H9 (cell line): Measurements from ENCODE around the gene MYOCD. TPM values are rescaled to one million over a fixed set of nuclear protein-coding genes. Genes with fewer than 3 reads are reported as not detected.

Experiments used
- DNase-seq: peaks from one replicate; pipeline ENCODE4 v3.0.0-alpha.2; 2017
- H2AFZ ChIP-seq: one replicate; pipeline ENCODE4 v1.6.1; 2013; ENCODE audit warnings: mild to moderate bottlenecking, low read length, control low read depth, moderate library complexity
- H2AK5ac ChIP-seq: 2 replicates; pipeline ENCODE4 v1.6.1; 2013; ENCODE audit warnings: low read length, control low read depth, mixed read lengths; ENCODE audit not compliant: insufficient read length
- H2BK120ac ChIP-seq: one replicate; pipeline ENCODE4 v1.6.1; 2013; ENCODE audit warnings: low read depth, mild to moderate bottlenecking, low read length, control low read depth, inconsistent platforms; ENCODE audit not compliant: poor library complexity, severe bottlenecking
- H2BK12ac ChIP-seq: 2 replicates; pipeline ENCODE4 v1.6.1; 2013; ENCODE audit warnings: low read length, control low read depth, mixed read lengths, low read depth; ENCODE audit not compliant: insufficient read length
- H2BK15ac ChIP-seq: 2 replicates; pipeline ENCODE4 v1.6.1; 2013; ENCODE audit warnings: low read depth, low read length, control low read depth
- H2BK20ac ChIP-seq: one replicate; pipeline ENCODE4 v1.6.1; 2013; ENCODE audit warnings: low read depth, mild to moderate bottlenecking, low read length, control low read depth, inconsistent platforms; ENCODE audit not compliant: poor library complexity, severe bottlenecking
- H2BK5ac ChIP-seq: 2 replicates; pipeline ENCODE4 v1.6.1; 2013; ENCODE audit warnings: low read length, control low read depth, mixed read lengths; ENCODE audit not compliant: insufficient read length
- H3K14ac ChIP-seq: 2 replicates; pipeline ENCODE4 v1.6.1; 2013; ENCODE audit warnings: low read length, control low read depth; ENCODE audit not compliant: insufficient read depth
- H3K18ac ChIP-seq: 2 replicates; pipeline ENCODE4 v1.6.1; 2013; ENCODE audit warnings: low read depth, mild to moderate bottlenecking, mixed read lengths, low read length, control low read depth; ENCODE audit not compliant: insufficient read length
- H3K23ac ChIP-seq: 2 replicates; pipeline ENCODE4 v1.6.1; 2013; ENCODE audit warnings: low read length, control low read depth, mixed read lengths, low read depth; ENCODE audit not compliant: insufficient read length
- H3K23me2 ChIP-seq: 2 replicates; pipeline ENCODE4 v1.6.1; 2013; ENCODE audit warnings: low read depth, mild to moderate bottlenecking, mixed read lengths, low read length, control low read depth; ENCODE audit not compliant: insufficient read length, poor library complexity, severe bottlenecking
- H3K27ac ChIP-seq: 2 replicates; pipeline ENCODE4 v1.5.1; 2013; ENCODE audit warnings: low read length, control low read depth, mixed read lengths, low read depth; ENCODE audit not compliant: insufficient read length
- H3K27me3 ChIP-seq: 2 replicates; pipeline ENCODE4 v1.6.1; 2013; ENCODE audit warnings: low read length, control low read depth, inconsistent platforms; ENCODE audit not compliant: insufficient read depth
- H3K4ac ChIP-seq: 2 replicates; pipeline ENCODE4 v1.6.1; 2013; ENCODE audit warnings: low read depth, mild to moderate bottlenecking, control low read depth, inconsistent platforms, low read length, moderate library complexity
- H3K4me1 ChIP-seq: 2 replicates; pipeline ENCODE4 v1.6.1; 2013; ENCODE audit warnings: low read length, control low read depth, inconsistent platforms; ENCODE audit not compliant: insufficient read depth
- H3K4me2 ChIP-seq: 2 replicates; pipeline ENCODE4 v1.6.1; 2013; ENCODE audit warnings: low read length, control low read depth, mixed read lengths; ENCODE audit not compliant: insufficient read length, insufficient read depth
- H3K56ac ChIP-seq: 2 replicates; pipeline ENCODE4 v1.6.1; 2013; ENCODE audit warnings: low read depth, mild to moderate bottlenecking, mixed read lengths, low read length, control low read depth; ENCODE audit not compliant: insufficient read length
- H3K79me1 ChIP-seq: 2 replicates; pipeline ENCODE4 v1.6.1; 2013; ENCODE audit warnings: low read depth, mild to moderate bottlenecking, moderate library complexity, low read length, control low read depth, inconsistent platforms; ENCODE audit not compliant: insufficient read depth, poor library complexity, severe bottlenecking
- H3K79me2 ChIP-seq: 2 replicates; pipeline ENCODE4 v1.6.1; 2013; ENCODE audit warnings: low read length, control low read depth, inconsistent platforms; ENCODE audit not compliant: insufficient read depth
- H3K9ac ChIP-seq: 2 replicates; pipeline ENCODE4 v1.6.1; 2013; ENCODE audit warnings: low read length, control low read depth, mixed read lengths; ENCODE audit not compliant: insufficient read length; ENCODE audit errors: extremely low read depth
- H3K9me3 ChIP-seq: one replicate; pipeline ENCODE4 v1.6.1; 2013; ENCODE audit warnings: low read depth, low read length, inconsistent platforms; ENCODE audit not compliant: control insufficient read depth
- H3T11ph ChIP-seq: one replicate; pipeline ENCODE4 v1.6.1; 2013; ENCODE audit warnings: mild to moderate bottlenecking, low read length, control low read depth, inconsistent platforms
- H4K20me1 ChIP-seq: one replicate; pipeline ENCODE4 v1.6.1; 2013; ENCODE audit not compliant: control insufficient read depth, insufficient read length, insufficient read depth
- H4K5ac ChIP-seq: 2 replicates; pipeline ENCODE4 v1.6.1; 2013; ENCODE audit warnings: low read depth, mild to moderate bottlenecking, mixed read lengths, low read length, control low read depth; ENCODE audit not compliant: insufficient read length
- H4K8ac ChIP-seq: replicated peaks from 2 replicates; pipeline ENCODE4 v1.6.1; 2013; ENCODE audit warnings: low read length, control low read depth, mixed read lengths, low read depth; ENCODE audit not compliant: insufficient read length
- H4K91ac ChIP-seq: 2 replicates; pipeline ENCODE4 v1.6.1; 2013; ENCODE audit warnings: low read depth, mild to moderate bottlenecking, moderate library complexity, mixed read lengths, low read length, control low read depth; ENCODE audit not compliant: insufficient read length
- H3K27ac Mint-ChIP-seq, 3 experiments: 2 replicates in 2 of 3; 3 replicates in 1 of 3; pipeline ENCODE4 v1.8.0; 2020 to 2021; ENCODE audit warnings: mixed read lengths in 3 of 3, mild to moderate bottlenecking in 1 of 3, moderate library complexity in 1 of 3
- H3K27me3 Mint-ChIP-seq: 2 replicates; pipeline ENCODE4 v1.8.0; 2021; ENCODE audit warnings: low read depth, mild to moderate bottlenecking, moderate library complexity, mixed read lengths
- H3K36me3 Mint-ChIP-seq, 3 experiments: 2 replicates in 2 of 3; 3 replicates in 1 of 3; pipeline ENCODE4 v1.8.0; 2020 to 2021; ENCODE audit warnings: low read depth in 3 of 3, mixed read lengths in 3 of 3; ENCODE audit not compliant: insufficient read depth in 1 of 3
- H3K4me1 Mint-ChIP-seq, 2 experiments: 2 replicates each; pipeline ENCODE4 v1.8.0; 2020; ENCODE audit warnings: mixed read lengths in 2 of 2
- H3K4me3 Mint-ChIP-seq, 2 experiments: 2 replicates in 1 of 2; 3 replicates in 1 of 2; pipeline ENCODE4 v1.8.0; 2020 to 2021; ENCODE audit warnings: mild to moderate bottlenecking in 2 of 2, mixed read lengths in 2 of 2, moderate library complexity in 1 of 2
- H3K9me3 Mint-ChIP-seq, 2 experiments: 2 replicates in 1 of 2; 3 replicates in 1 of 2; pipeline ENCODE4 v1.8.0; 2020; ENCODE audit warnings: mild to moderate bottlenecking in 2 of 2, mixed read lengths in 2 of 2, moderate library complexity in 1 of 2
- CTCF ChIP-seq: fragments of 200-600 bp; sonication (generic); conservative IDR thresholded peaks from 3 replicates; pipeline ENCODE4 v1.8.0; 2021; ENCODE audit warnings: antibody characterized with exemption, mild to moderate bottlenecking
- WGBS: extraction: QIAGEN DNeasy Blood & Tissue Kit; methylation state at CpG from one replicate; pipeline ENCODE4 v1.1.7; 2013; ENCODE audit warnings: missing lambda C conversion rate, low lambda C conversion rate, mixed read lengths; ENCODE audit not compliant: insufficient read length; ENCODE audit errors: extremely low coverage; 5-methylcytosine and 5-hydroxymethylcytosine counted together
- total RNA-seq: library from RNA; stranded (reverse); gene quantifications from 2 replicates; pipeline ENCODE4 v1.2.1, GENCODE V29; 2021

MYOCD gene
- total RNA-seq, 1 experiment from 2014 or later, result 0.17 TPM

- H3K4me1 Mint-ChIP-seq, result peaks cover 9 to 17% of the 10 kb centered on the region in 2 experiments
- H3K4me3 Mint-ChIP-seq, result no peak overlapping the region
- H3K36me3 Mint-ChIP-seq, result no peaks in the 10 kb centered on the region
Observed at GRCh38 chr17:12712941-12713340, 47.3 kb downstream of the MYOCD start.

More at GRCh38 chr17:12712941-12713340, 47.3 kb downstream of the MYOCD start:
- H3K79me2 ChIP-seq, result no peaks in the 10 kb centered on the region
- no peak overlapping the region for H3K4me2 ChIP-seq
- no peaks in the 10 kb centered on the region; a peak in 2 of 5 replicates for H3K9me3 Mint-ChIP-seq
- no peak overlapping the region for H2BK12ac ChIP-seq
- H2AFZ ChIP-seq, result no peak overlapping the region
- H4K5ac ChIP-seq, result no peak overlapping the region
- no peak overlapping the region for H3K56ac ChIP-seq
- no peaks in the 10 kb centered on the region for H3K9me3 ChIP-seq
- no peak overlapping the region for H3K23ac ChIP-seq
- H2BK15ac ChIP-seq, result no peak overlapping the region
- H3K9ac ChIP-seq, result no peak overlapping the region
- no peak for TF ChIP-seq CTCF
- no peak overlapping the region for H3K14ac ChIP-seq
- no peaks in the 10 kb centered on the region for H3K79me1 ChIP-seq
- no peak overlapping the region for H3T11ph ChIP-seq
- no peak for DNase-seq
- no peaks in the 10 kb centered on the region for H3K23me2 ChIP-seq
- peaks cover 12% of the 10 kb centered on the region; the same call in 1 of the 2 replicates for H3K4me1 ChIP-seq
- H4K8ac ChIP-seq, result no peak overlapping the region
- no peaks in the 10 kb centered on the region for H4K20me1 ChIP-seq
- no peak overlapping the region for H4K91ac ChIP-seq
- no peak overlapping the region for H2AK5ac ChIP-seq
- H2BK120ac ChIP-seq, result no peak overlapping the region
- H3K27ac ChIP-seq, result no peak overlapping the region
- no peaks in the 10 kb centered on the region for H3K27me3 Mint-ChIP-seq
- H3K18ac ChIP-seq, result no peak overlapping the region
- H3K4ac ChIP-seq, result no peak overlapping the region
- no peak overlapping the region for H3K27ac Mint-ChIP-seq
- no peak overlapping the region for H2BK5ac ChIP-seq
- no CpG with 5 or more reads among the region's 3 CpGs for WGBS
- no peaks in the 10 kb centered on the region for H3K27me3 ChIP-seq
- no peak overlapping the region for H2BK20ac ChIP-seq
